ENCODE data around the gene FAM20C. TPM values are rescaled to one million over a fixed set of nuclear protein-coding genes. Genes with fewer than 3 reads are reported as not detected.
"Not testable (repeated sequence)": the region's sequence is repeated elsewhere in the genome, so short reads cannot be mapped to it uniquely, and the experiment has no call there.

Gene FAM20C
- total RNA-seq, 1 donor: 16.8 TPM

DNA sequence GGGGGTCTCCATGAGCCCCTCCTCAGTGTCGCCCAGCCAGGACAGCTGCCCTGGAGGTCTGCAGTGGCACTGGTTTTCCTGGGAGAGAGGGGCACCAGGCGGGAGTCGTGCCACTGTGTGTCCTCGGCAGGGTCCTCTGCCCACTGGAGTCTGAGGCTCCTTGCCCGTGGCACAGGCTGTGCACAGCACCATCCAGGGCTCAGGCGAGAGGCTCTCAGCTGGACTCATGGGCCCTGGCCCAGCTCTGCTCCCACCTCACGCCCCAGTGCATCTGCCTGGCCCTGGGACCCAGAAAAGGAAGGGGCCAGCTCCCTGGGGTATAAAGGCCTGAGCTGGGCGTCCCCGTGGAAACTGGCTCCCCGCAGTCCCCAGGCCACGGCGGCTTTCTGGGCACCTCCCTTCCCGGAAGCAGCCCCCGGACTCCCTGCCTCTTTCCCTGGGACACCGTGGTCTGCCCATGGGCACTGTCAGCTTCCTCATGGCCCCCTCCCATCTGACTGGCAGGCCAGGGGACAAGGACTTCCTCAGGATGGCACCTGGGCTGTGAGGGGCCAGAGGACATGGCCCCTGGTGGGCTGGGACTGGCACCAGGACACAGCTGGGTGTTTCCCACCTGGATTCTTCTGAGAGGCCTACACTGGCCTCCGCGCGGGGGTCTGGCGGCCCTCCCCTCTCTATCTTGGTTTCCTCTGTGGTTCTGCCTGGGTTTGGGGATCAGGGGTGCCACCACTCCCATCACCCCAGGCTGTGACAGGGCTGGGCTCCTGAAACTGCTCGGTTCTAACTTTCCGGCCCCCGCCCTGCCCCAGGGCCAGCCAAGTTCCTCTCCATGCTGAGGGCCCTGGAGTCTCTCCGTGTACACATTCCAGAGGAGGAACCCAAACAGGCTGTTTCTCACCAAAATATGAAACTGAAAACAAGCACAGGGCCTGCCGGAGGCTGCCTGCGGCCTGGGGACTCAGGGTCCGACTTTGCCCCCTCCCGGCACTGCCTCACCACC lies 103.1 kb downstream of the FAM20C start:
- peak; percentile 7 for DNase-seq (ENCODE audit: low read depth)
- no peak overlapping the region for H3K4me3 ChIP-seq (ENCODE audit: low read depth, low read length)
- TF ChIP-seq, protein P1, sequence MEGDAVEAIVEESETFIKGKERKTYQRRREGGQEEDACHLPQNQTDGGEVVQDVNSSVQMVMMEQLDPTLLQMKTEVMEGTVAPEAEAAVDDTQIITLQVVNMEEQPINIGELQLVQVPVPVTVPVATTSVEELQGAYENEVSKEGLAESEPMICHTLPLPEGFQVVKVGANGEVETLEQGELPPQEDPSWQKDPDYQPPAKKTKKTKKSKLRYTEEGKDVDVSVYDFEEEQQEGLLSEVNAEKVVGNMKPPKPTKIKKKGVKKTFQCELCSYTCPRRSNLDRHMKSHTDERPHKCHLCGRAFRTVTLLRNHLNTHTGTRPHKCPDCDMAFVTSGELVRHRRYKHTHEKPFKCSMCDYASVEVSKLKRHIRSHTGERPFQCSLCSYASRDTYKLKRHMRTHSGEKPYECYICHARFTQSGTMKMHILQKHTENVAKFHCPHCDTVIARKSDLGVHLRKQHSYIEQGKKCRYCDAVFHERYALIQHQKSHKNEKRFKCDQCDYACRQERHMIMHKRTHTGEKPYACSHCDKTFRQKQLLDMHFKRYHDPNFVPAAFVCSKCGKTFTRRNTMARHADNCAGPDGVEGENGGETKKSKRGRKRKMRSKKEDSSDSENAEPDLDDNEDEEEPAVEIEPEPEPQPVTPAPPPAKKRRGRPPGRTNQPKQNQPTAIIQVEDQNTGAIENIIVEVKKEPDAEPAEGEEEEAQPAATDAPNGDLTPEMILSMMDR (IDR thresholded peaks at IDR 0.05; ENCODE audit: insufficient read depth, low read depth, low read length): no peak

DNA sequence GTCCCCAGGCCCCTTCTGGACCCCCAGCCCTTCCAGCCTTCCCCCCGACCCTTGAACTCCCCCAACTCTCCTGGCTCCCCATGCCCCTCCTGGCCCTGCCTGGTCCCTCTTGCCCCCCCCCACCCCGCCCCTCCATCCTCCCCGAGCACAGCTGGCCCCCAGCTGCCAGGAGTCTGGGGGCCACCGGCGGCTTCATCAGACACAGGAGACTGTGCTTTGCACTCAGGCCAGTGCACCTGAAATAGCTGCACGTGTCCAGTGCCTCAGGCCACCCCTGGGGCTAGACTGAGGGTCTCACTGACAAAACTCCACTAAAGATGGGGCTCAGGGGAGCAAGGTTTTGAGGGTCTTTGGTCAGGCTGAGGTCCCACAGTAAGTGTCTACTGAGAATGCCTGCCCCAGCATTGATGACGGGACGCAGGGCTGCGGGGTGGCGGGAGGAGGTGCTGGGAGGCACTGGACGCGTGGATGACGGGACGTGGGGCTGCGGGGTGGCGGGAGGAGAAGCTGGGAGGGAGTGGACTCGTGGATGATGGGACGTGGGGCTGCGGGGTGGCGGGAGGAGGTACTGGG lies 104.1 kb downstream of the FAM20C start:
- H3K4me3 ChIP-seq (ENCODE audit: low read depth, low read length): no peak overlapping the region
- DNase-seq (ENCODE audit: low read depth): no peak
- TF ChIP-seq, protein P1 (IDR thresholded peaks at IDR 0.05; ENCODE audit: insufficient read depth, low read depth, low read length): no peak

DNA sequence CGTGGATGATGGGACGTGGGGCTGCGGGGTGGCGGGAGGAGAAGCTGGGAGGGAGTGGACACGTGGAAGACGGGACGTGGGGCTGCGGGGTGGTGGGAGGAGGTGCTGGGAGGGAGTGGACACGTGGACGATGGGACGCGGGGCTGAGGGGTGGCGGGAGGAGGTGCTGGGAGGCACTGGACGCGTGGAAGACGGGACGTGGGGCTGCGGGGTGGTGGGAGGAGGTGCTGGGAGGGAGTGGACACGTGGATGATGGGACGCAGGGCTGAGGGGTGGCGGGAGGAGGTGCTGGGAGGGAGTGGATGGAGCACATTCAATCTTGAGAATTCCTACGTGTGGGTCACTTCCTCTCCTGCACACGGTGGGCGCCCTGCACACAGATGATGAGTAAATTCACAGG lies 104.8 kb downstream of the FAM20C start:
- DNase-seq (ENCODE audit: low read depth); H3K4me3 ChIP-seq (ENCODE audit: low read depth, low read length): not testable (repeated sequence)

DNA sequence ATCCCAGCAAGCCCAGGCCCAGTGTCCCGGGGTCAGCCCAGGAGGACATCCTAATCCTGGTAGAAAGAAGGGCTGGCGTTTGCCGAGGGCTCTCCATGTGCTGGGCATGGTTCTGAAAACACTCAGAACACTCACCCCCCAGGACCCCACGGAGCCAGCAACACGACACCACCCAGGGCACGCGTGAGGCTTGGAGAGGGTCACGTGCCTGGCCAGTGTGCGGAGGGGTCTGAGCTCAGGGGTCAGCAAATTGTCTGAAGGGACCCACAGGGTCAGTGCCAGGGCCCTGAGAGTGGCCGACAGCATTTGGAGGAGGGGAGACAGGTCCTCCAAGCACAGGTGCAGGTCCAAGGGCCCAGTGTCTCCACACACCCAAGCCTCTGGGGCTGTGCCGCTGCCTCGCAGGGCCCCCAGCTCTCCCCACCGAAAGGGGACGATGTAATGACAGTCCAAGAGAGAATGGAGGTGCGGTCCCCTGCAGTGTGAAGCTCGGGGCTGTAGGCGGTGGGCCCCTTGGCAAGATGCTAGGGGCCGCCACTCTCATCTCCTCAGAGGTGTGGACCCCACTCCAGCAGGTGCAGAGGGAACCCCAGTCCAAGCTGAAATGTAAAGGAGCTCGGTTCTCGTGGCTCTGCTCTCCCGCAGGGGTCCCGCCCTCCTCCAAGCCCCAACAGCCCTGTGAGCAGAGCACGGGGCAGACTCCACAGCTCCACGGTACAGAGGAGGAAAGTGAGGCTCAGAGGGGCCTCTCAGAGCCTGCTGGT lies 105.4 kb downstream of the FAM20C start:
- DNase-seq (ENCODE audit: low read depth): no peak
- no peak overlapping the region for H3K4me3 ChIP-seq (ENCODE audit: low read depth, low read length)
- TF ChIP-seq, protein P1 (IDR thresholded peaks at IDR 0.05; ENCODE audit: insufficient read depth, low read depth, low read length): no peak

DNA sequence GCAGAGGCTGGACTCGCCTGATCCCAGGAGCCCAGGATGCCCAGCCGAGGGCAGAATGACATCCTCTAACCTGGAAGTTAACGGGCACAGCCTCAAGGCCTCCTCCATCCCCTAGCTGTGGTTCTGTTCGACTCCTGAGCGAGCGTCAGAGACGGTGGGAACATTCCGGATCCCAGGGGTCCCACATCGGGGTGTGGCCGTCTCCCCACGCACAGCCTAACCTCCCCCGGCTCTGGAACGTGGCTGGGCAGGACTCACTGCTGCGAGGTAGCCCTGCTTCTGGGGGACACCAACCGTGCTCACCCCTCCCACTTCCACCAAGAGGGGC lies 106.0 kb downstream of the FAM20C start:
- no peak for DNase-seq (ENCODE audit: low read depth)
- H3K4me3 ChIP-seq (ENCODE audit: low read depth, low read length): no peak overlapping the region
- TF ChIP-seq, protein P1 (IDR thresholded peaks at IDR 0.05; ENCODE audit: insufficient read depth, low read depth, low read length): no peak

DNA sequence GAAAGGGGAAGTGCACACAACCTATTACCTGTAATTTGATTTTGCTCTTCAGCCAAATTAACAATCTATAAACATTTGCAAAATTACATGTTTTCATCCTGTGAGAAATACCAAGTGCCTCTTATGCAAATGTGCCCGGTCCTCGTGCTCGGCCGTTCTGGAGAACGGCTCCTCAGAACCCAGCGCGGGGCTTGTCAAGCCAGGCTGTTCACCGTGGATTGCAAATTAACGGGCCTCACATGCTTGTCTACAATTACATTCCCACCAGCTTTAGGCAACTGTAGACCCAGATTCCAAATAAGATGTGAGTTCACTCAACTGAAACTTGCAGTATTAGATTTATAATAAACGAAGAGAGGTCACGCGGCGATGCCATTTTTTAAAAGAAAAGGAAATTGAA lies 106.4 kb downstream of the FAM20C start:
- H3K4me3 ChIP-seq (ENCODE audit: low read depth, low read length): no peak overlapping the region
- TF ChIP-seq, protein P1 (IDR thresholded peaks at IDR 0.05; ENCODE audit: insufficient read depth, low read depth, low read length): no peak
- no peak for DNase-seq (ENCODE audit: low read depth)

DNA sequence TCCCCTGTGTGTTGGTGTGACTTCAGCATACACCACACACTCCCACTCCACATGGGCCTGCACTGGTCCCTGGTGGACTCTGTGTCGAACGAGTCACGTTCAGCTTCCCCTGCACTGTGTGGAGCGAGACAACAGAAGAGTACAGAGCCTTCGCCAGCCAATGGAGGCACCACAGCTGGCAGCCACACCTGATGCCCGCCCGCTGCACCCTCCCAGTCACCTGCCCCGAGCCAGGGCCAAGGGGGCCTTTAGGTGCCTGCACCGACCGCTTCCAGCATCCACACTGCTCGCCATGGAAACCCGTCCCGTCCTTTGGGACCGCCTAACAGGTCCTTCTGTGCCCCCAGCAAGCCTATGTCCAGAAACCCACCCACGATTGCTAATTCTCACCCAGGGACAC lies 106.8 kb downstream of the FAM20C start:
- no peak for DNase-seq (ENCODE audit: low read depth)
- H3K4me3 ChIP-seq (ENCODE audit: low read depth, low read length): no peak overlapping the region
- TF ChIP-seq, protein P1 (IDR thresholded peaks at IDR 0.05; ENCODE audit: insufficient read depth, low read depth, low read length): no peak
